Measurements from ENCODE around the gene INO80. TPM values are rescaled to one million over a fixed set of nuclear protein-coding genes. Genes with fewer than 3 reads are reported as not detected.

INO80 gene
- total and polyA plus RNA-seq, 2 donors (not counting 3 experiments of a cell fraction or from before 2014, with no cell fraction given) = 5.7 to 29.1 TPM

DNA sequence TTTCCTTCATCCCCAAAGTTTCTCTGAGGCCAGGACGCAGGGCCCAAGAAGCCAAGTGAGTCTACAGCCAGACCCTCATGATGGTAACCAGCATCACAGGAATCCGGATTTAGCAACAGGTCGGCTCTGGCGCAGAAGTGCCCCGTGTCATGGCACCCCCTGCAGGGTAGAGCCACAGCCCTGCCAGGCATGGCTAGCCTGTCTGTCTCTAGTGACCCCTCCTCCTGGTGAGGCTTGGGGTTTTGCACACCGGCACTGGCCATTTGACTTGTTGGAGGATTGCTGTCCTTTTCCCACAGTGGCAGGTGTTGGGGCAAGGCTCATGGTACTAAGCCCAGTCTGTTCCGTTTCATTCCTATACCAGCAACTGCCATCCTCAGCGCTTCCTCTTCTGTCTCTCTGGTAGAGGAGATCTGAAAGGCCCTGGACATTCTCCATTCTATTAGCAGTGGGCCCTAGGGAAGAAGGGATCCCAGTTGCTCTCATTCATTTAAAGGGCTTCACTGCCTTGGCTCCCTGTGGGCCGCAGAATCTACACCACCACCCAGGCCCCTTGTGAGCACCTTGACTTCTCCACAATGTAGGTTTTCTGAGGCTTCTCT is 172.2 kb downstream of the INO80 start:
- no peak for TF ChIP-seq POLR2AphosphoS5 (IDR thresholded peaks at IDR 0.05; ENCODE audit: insufficient read depth, low read depth, low read length)
- Histone ChIP-seq H3K4me3 (replicated peaks in 1 of 3; ENCODE audit: insufficient read depth in 1 of 3, low read depth in 1 of 3, low read length in 3 of 3) (no peak overlapping the region), H3K36me3 (ENCODE audit: control insufficient read depth in 2 of 2, extremely low read depth in 1 of 2, insufficient read depth in 2 of 2, low read length in 2 of 2) (peaks cover 0 to 2% of the 10 kb centered on the region in 2 experiments), H3K9me3 (replicated peaks; ENCODE audit: control insufficient read depth, insufficient read depth, low read length) (no peaks in the 10 kb centered on the region), H3K4me2 (ENCODE audit: insufficient read depth, low read length) (no peak overlapping the region), H3K9ac (replicated peaks; ENCODE audit: extremely low read depth, insufficient read depth, low read length) (no peak overlapping the region), H3K79me2 (ENCODE audit: control insufficient read depth, insufficient read depth, low read length) (no peaks in the 10 kb centered on the region), H3K27ac (ENCODE audit: insufficient read depth, low read depth, low read length) (no peak overlapping the region), H2AFZ (ENCODE audit: low read depth, low read length) (no peak overlapping the region), H3K27me3 (ENCODE audit: control insufficient read depth in 2 of 2, insufficient read depth in 2 of 2, low read length in 2 of 2) (no peaks in the 10 kb centered on the region), H3K4me1 (ENCODE audit: control insufficient read depth, extremely low read depth, insufficient read depth, low read length) (peaks cover 31% of the 10 kb centered on the region), H4K20me1 (replicated peaks; ENCODE audit: control insufficient read depth, extremely low read depth, insufficient read depth, low read length) (no peaks in the 10 kb centered on the region), H3K9me1 (replicated peaks; ENCODE audit: control insufficient read depth, extremely low read depth, insufficient read depth, low read length) (no peaks in the 10 kb centered on the region)
- FAIRE-seq (no peak), DNase-seq (ENCODE audit: low read depth, low spot score) (no peak)
- POLR2A ChIA-PET = interaction anchor here (4.5 kb wide), 1 partner anchor 9 kb away, joined by 19 read pairs; the partner anchor contains the start of gene CHAC1
- intact Hi-C loops (cut with micrococcal nuclease) = loop anchor here (5.0 to 10.0 kb wide), 2 partner anchors 171 to 288 kb away; partner anchors contain the start of genes CHP1, EXD1 and INO80
- CTCF ChIA-PET = interaction anchor here (5.1 kb wide), 1 partner anchor 77 kb away, joined by 303 read pairs; no protein-coding TSS in a partner anchor
- BruUV-seq (replicated peaks) = no TSS peak
- dilution Hi-C loops (cut with MboI; ENCODE audit: extremely low pct_ligation_motif_present, low sequenced_read_pairs) = no loop called here

DNA sequence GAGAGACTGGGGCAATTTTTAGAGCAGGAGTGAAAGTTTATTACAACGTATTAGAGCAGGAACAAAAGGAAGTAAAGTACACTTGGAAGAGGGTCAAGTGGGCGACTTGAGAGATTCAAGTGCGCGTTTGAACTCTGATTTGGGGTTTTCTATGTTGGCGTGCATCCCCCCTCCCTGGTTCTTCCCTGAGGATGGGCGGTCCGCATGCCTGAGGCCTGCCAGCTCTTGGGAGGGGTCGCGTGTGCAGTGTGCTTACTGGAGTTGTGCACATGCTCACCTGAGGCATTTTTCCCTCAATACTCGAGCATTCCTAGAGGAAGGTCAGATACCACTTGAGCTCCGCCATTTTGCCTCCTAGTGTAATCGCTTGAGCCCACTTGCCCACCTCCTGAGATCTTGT is 173.2 kb downstream of the INO80 start:
- peak overlapping the region; percentile 86 for H3K4me2 ChIP-seq (ENCODE audit: insufficient read depth, low read length)
- no peak for DNase-seq (ENCODE audit: low read depth, low spot score)
- H3K36me3 ChIP-seq (ENCODE audit: control insufficient read depth in 2 of 2, extremely low read depth in 1 of 2, insufficient read depth in 2 of 2, low read length in 2 of 2) = peaks cover 0 to 8% of the 10 kb centered on the region in 2 experiments
- POLR2A ChIA-PET = interaction anchor here (2.3 to 4.5 kb wide), 4 partner anchors 10 to 76 kb away, joined by 19 to 51 read pairs (median 20); partner anchors contain the start of genes CHAC1 and DLL4
- no peak overlapping the region for H2AFZ ChIP-seq (ENCODE audit: low read depth, low read length)
- H3K4me1 ChIP-seq (ENCODE audit: control insufficient read depth, extremely low read depth, insufficient read depth, low read length) = peaks cover 31% of the 10 kb centered on the region
- H3K9me3 ChIP-seq (replicated peaks; ENCODE audit: control insufficient read depth, insufficient read depth, low read length) = no peaks in the 10 kb centered on the region
- no peaks in the 10 kb centered on the region for H3K79me2 ChIP-seq (ENCODE audit: control insufficient read depth, insufficient read depth, low read length)
- TF ChIP-seq GATA2 (IDR thresholded peaks at IDR 0.05; ENCODE audit: insufficient read depth, insufficient read length, low read depth, low read length) (no peak), POLR2A (IDR thresholded peaks at IDR 0.05; ENCODE audit: low read depth, low read length) (no peak), JUN (IDR thresholded peaks at IDR 0.05; ENCODE audit: borderline replicate concordance, insufficient read depth, insufficient read length, low read depth) (no peak), MAX (IDR thresholded peaks at IDR 0.05; ENCODE audit: insufficient read depth, insufficient read length) (no peak), FOS (IDR thresholded peaks at IDR 0.05; ENCODE audit: borderline replicate concordance, insufficient read depth, low read length) (no peak), POLR2AphosphoS5 (IDR thresholded peaks at IDR 0.05; ENCODE audit: insufficient read depth, low read depth, low read length) (no peak), MYC (IDR thresholded peaks at IDR 0.05; ENCODE audit: low read depth, low read length) (no peak), EZH2 (IDR thresholded peaks at IDR 0.05; ENCODE audit: borderline replicate concordance, low read depth, low read length, severe bottlenecking) (no peak)
- TF ChIP-seq, protein P1, sequence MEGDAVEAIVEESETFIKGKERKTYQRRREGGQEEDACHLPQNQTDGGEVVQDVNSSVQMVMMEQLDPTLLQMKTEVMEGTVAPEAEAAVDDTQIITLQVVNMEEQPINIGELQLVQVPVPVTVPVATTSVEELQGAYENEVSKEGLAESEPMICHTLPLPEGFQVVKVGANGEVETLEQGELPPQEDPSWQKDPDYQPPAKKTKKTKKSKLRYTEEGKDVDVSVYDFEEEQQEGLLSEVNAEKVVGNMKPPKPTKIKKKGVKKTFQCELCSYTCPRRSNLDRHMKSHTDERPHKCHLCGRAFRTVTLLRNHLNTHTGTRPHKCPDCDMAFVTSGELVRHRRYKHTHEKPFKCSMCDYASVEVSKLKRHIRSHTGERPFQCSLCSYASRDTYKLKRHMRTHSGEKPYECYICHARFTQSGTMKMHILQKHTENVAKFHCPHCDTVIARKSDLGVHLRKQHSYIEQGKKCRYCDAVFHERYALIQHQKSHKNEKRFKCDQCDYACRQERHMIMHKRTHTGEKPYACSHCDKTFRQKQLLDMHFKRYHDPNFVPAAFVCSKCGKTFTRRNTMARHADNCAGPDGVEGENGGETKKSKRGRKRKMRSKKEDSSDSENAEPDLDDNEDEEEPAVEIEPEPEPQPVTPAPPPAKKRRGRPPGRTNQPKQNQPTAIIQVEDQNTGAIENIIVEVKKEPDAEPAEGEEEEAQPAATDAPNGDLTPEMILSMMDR (IDR thresholded peaks at IDR 0.05; ENCODE audit: extremely low read depth in 1 of 2, insufficient read depth in 1 of 2, low read depth in 1 of 2, low read length in 2 of 2) = no peak
- no peak overlapping the region for H3K4me3 ChIP-seq (replicated peaks in 1 of 3; ENCODE audit: insufficient read depth in 1 of 3, low read depth in 1 of 3, low read length in 3 of 3)
- H3K27ac ChIP-seq (ENCODE audit: insufficient read depth, low read depth, low read length) = no peak overlapping the region
- peak overlapping the region; percentile 86 for H3K9ac ChIP-seq (replicated peaks; ENCODE audit: extremely low read depth, insufficient read depth, low read length)
- intact Hi-C loops (cut with micrococcal nuclease) = loop anchor here (1.0 to 10.0 kb wide), 3 partner anchors 10 to 289 kb away; partner anchors contain the start of genes CHAC1, CHP1, EXD1 and INO80
- H4K20me1 ChIP-seq (replicated peaks; ENCODE audit: control insufficient read depth, extremely low read depth, insufficient read depth, low read length) = no peaks in the 10 kb centered on the region
- dilution Hi-C loops (cut with MboI; ENCODE audit: extremely low pct_ligation_motif_present, low sequenced_read_pairs) = no loop called here
- CTCF ChIA-PET = interaction anchor here (0.8 to 5.1 kb wide), 17 partner anchors 11 to 241 kb away, joined by 3 to 303 read pairs (median 9); partner anchors contain the start of genes CHAC1 and DLL4
- H3K27me3 ChIP-seq (ENCODE audit: control insufficient read depth in 2 of 2, insufficient read depth in 2 of 2, low read length in 2 of 2) = no peaks in the 10 kb centered on the region
- BruUV-seq (replicated peaks) = no TSS peak
- H3K9me1 ChIP-seq (replicated peaks; ENCODE audit: control insufficient read depth, extremely low read depth, insufficient read depth, low read length) = no peaks in the 10 kb centered on the region
- FAIRE-seq = no peak

All from endothelial cell of umbilical vein (primary cell).